ENCODE results near the gene KLHL41.

GRCh38 chr2:169462896-169463695 lies 46.4 kb upstream of the KLHL41 start:
- TF ChIP-seq EP300 (IDR thresholded peaks at IDR 0.05; ENCODE audit: borderline replicate concordance) (no peak), RAD21 (IDR thresholded peaks at IDR 0.05; ENCODE audit: low read depth) (no peak), MAX (IDR thresholded peaks at IDR 0.05) (no peak), NFIC (IDR thresholded peaks at IDR 0.05) (no peak), REST (IDR thresholded peaks at IDR 0.05; ENCODE audit: low read depth) (no peak), TAF1 (IDR thresholded peaks at IDR 0.05; ENCODE audit: low read depth) (no peak), FOXM1 (IDR thresholded peaks at IDR 0.05; ENCODE audit: borderline replicate concordance, low read depth) (no peak), YY1 (IDR thresholded peaks at IDR 0.05; ENCODE audit: low read depth) (no peak), TEAD4 (IDR thresholded peaks at IDR 0.05) (no peak)
